Effector CD4-positive, alpha-beta T cell (primary cell): Measurements from ENCODE around the gene NOL4L.

Source experiments
- DNase-seq: peaks from one replicate; pipeline ENCODE4 v3.0.0-alpha.2; 2020

NOL4L gene

GRCh38 chr20:32453467-32454163, 131.5 kb downstream of the NOL4L start:
- DNase-seq, result no peak

- no peak for DNase-seq
Observed at GRCh38 chr20:32452776-32453466, 132.2 kb downstream of the NOL4L start.

GRCh38 chr20:32451682-32452461, 133.3 kb downstream of the NOL4L start:
- DNase-seq, result no peak

- DNase-seq, result no peak
Observed at GRCh38 chr20:32451340-32451681, 133.8 kb downstream of the NOL4L start.

GRCh38 chr20:32450484-32451061, 134.6 kb downstream of the NOL4L start:
- no peak for DNase-seq

GRCh38 chr20:32449890-32450401, 135.2 kb downstream of the NOL4L start:
- DNase-seq, result no peak

GRCh38 chr20:32449057-32449889, 135.9 kb downstream of the NOL4L start:
- no peak for DNase-seq

GRCh38 chr20:32448306-32449056, 136.7 kb downstream of the NOL4L start:
- no peak for DNase-seq

GRCh38 chr20:32447136-32448027, 137.8 kb downstream of the NOL4L start:
- no peak for DNase-seq

- no peak for DNase-seq
Observed at GRCh38 chr20:32446301-32447100, 138.6 kb downstream of the NOL4L start.

GRCh38 chr20:32445539-32446273, 139.4 kb downstream of the NOL4L start:
- DNase-seq, result no peak

- DNase-seq, result no peak
Observed at GRCh38 chr20:32444474-32445220, 140.5 kb downstream of the NOL4L start.

- no peak for DNase-seq
Observed at GRCh38 chr20:32443386-32443974, 141.7 kb downstream of the NOL4L start.

GRCh38 chr20:32442630-32443373, 142.3 kb downstream of the NOL4L start:
- no peak for DNase-seq

- DNase-seq, result no peak
Observed at GRCh38 chr20:32441638-32442037, 143.5 kb downstream of the NOL4L start.

GRCh38 chr20:32440758-32441078, 144.4 kb downstream of the NOL4L start:
- DNase-seq, result no peak
